Prostate gland (tissue), 2 donors: ENCODE results near the gene VAMP5. TPM values are rescaled to one million over a fixed set of nuclear protein-coding genes. Genes with fewer than 3 reads are reported as not detected.

Experiments used
- DNase-seq: peaks from one replicate; pipeline ENCODE4 v3.0.0-alpha.2; 2019; ENCODE audit warnings: low spot score
- H3K27ac ChIP-seq, 2 donors: fragments of 200-600 bp; sonication (generic); 2 replicates each; pipeline ENCODE4 v1.5.1; 2017 to 2019
- H3K27me3 ChIP-seq: fragments of 200-600 bp; sonication (generic); replicated peaks from 2 replicates; pipeline ENCODE4 v1.5.1; 2019; ENCODE audit not compliant: insufficient read depth
- H3K36me3 ChIP-seq, 2 donors: fragments of 200-600 bp; sonication (generic); 1 replicate in 1 of 2; 2 replicates in 1 of 2; pipeline versions ENCODE4 v1.5.1 to v1.8.1; 2017 to 2019
- H3K4me1 ChIP-seq: fragments of 200-600 bp; sonication (generic); replicated peaks from 2 replicates; pipeline ENCODE4 v1.5.1; 2019
- H3K4me3 ChIP-seq, 2 donors: fragments of 200-600 bp; sonication (generic); 2 replicates each; pipeline ENCODE4 v1.5.1; 2017 to 2019
- H3K9me3 ChIP-seq: fragments of 200-600 bp; sonication (generic); 2 replicates; pipeline ENCODE4 v1.5.1; 2017
- POLR2A ChIP-seq: fragments of 450-650 bp; IDR thresholded peaks from one replicate; pipeline ENCODE4 v1.6.1; 2016; ENCODE audit warnings: antibody characterized with exemption, mild to moderate bottlenecking
- POLR2AphosphoS5 ChIP-seq: sonication (generic); formaldehyde crosslinking; IDR thresholded peaks from one replicate; pipeline ENCODE4 v1.6.1; 2017; ENCODE audit warnings: antibody characterized with exemption
- WGBS: methylation state at CpG from one replicate; pipeline ENCODE4 v1.1.5; 2018; 5-methylcytosine and 5-hydroxymethylcytosine counted together
- intact Hi-C: fragments of 100-400 bp; cut with DNase I; formaldehyde crosslinking; loops from one replicate; pipeline ENCODE4 v1.14.2; 2022
- total RNA-seq, 2 donors: library from RNA; depleted of rRNA; stranded (reverse); fragments of >200 nt; gene quantifications; one replicate each; pipeline ENCODE4 v1.1.0, GENCODE V29; 2016
- TF ChIP-seq, protein P1 (sequence below), 4 experiments: fragments of 200-600 bp in 2 of 4; fragments of 450-650 bp in 2 of 4; sonication (generic) in 2 of 4; IDR thresholded peaks; 1 replicate in 3 of 4; 2 replicates in 1 of 4; pipeline ENCODE4 v1.5.1; 2016 to 2019; ENCODE audit warnings: antibody characterized with exemption in 4 of 4, mild to moderate bottlenecking in 2 of 4, moderate library complexity in 2 of 4

Gene VAMP5
- total RNA-seq, 2 donors from 2014 or later, result 8.4 to 27.0 TPM

DNA sequence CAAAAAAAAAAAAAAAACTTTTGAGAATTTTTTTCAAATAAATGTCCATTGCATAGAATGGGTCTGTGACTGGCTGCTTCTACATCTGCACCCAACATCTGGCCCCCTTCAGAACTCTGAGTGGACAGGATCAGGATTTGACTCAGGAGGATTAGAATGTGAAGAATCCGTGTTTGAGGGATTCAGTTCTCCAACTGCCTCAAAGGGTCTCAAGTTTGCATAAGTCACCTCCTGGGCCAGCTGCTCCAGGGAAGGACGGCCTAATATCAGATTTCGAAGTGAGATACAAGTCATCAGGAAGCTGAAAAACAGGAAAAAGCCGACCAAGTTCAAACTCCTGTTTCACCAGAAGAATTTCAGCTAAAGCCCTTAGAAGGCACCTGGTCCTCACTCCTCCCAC lies 34.4 kb upstream of the VAMP5 start:
- intact Hi-C loops, result no loop called here
- no peaks in the 10 kb centered on the region for H3K9me3 ChIP-seq
- peaks cover 0 to 17% of the 10 kb centered on the region in 2 donors for H3K36me3 ChIP-seq
- 21% methylated on average over 4 of the region's 4 CpGs for WGBS
- H3K4me3 ChIP-seq, result no peak overlapping the region
- no peaks in the 10 kb centered on the region for H3K4me1 ChIP-seq
- no peak for DNase-seq
- TF ChIP-seq, protein P1, sequence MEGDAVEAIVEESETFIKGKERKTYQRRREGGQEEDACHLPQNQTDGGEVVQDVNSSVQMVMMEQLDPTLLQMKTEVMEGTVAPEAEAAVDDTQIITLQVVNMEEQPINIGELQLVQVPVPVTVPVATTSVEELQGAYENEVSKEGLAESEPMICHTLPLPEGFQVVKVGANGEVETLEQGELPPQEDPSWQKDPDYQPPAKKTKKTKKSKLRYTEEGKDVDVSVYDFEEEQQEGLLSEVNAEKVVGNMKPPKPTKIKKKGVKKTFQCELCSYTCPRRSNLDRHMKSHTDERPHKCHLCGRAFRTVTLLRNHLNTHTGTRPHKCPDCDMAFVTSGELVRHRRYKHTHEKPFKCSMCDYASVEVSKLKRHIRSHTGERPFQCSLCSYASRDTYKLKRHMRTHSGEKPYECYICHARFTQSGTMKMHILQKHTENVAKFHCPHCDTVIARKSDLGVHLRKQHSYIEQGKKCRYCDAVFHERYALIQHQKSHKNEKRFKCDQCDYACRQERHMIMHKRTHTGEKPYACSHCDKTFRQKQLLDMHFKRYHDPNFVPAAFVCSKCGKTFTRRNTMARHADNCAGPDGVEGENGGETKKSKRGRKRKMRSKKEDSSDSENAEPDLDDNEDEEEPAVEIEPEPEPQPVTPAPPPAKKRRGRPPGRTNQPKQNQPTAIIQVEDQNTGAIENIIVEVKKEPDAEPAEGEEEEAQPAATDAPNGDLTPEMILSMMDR (IDR thresholded peaks at IDR 0.05), result no peak
- TF ChIP-seq POLR2A, result no peak
- no peaks in the 10 kb centered on the region for H3K27me3 ChIP-seq
- H3K27ac ChIP-seq, result peak overlapping the region; percentile 18 to 26

DNA sequence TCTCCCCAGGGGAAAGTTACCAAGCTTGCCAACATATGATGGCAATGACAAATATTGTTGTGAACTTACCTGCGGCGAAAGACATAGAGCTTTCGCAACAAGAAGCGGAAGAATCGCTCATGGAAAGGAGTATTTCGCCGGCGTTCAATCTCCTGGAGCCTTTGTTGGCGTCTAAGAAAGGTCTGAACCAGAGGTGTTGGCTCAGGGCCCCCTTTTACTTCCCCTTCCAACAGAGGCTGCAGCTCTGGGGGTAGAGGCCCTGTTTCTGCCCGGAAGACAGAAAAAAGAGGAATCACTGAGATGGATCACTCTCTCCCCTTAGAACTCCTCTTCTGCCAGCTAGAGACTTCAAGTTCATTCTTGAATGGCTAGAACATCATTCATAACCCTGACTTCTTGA lies 33.7 kb upstream of the VAMP5 start:
- H3K27ac ChIP-seq, result peak overlapping the region; percentile 18 to 26
- H3K9me3 ChIP-seq, result no peaks in the 10 kb centered on the region
- peaks cover 0 to 17% of the 10 kb centered on the region in 2 donors for H3K36me3 ChIP-seq
- no peak overlapping the region for H3K4me3 ChIP-seq
- intact Hi-C loops, result no loop called here
- TF ChIP-seq, protein P1 (IDR thresholded peaks at IDR 0.05), result no peak
- TF ChIP-seq POLR2A (no peak), POLR2AphosphoS5 (no peak)
- H3K4me1 ChIP-seq, result no peaks in the 10 kb centered on the region
- no peaks in the 10 kb centered on the region for H3K27me3 ChIP-seq
- 86% methylated on average over 10 of the region's 10 CpGs for WGBS
- DNase-seq, result no peak

DNA sequence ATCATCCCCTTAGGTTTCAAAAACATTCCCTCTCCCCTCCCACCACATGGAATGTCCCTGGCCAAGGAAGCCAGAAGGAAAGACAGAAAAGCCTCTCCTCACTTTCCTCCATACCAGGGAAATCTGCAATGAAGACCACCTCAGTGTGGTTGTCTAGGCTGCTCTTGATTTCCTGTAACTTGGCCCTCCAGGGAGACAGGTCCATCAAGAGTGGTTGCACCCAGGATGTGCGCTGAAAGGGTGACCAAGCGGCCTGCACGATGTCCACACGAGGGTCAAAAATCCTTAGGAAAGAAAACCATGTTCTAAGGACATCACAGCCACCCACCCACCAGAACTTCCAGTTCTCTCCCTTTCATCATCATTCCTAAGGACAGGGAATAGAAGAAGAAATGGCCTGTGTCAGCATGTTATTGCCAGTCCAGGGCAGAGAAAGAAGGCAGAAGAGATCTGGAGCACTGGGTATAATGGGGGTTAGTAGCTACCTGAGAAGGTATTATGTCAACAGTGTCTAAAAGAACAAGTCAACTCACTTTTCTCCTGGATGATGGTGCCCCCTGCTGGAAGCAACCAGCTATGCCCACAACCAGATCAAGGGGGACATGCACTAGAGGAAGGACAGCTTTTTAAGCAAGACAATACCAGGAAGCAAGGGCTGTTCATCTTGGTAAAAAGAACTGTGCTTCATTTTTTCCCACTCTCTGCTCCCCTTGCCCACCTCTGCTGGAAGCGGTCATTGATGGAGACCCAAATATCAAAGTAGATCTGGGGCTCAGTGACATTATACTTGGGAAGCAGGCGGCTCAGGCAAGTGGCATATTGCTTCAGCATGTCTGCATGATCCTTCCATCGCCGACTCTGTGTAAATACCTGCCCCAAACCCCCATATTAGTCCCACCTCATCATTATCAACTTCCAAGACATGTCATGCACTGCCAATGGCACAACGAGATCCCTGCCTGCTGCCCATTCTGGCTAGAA lies 32.2 kb upstream of the VAMP5 start:
- H3K4me3 ChIP-seq, result no peak overlapping the region
- H3K27ac ChIP-seq, result peak overlapping the region in 1 of 2 donors; percentile 4
- no peaks in the 10 kb centered on the region for H3K27me3 ChIP-seq
- H3K4me1 ChIP-seq, result no peaks in the 10 kb centered on the region
- DNase-seq, result peak; percentile 88
- WGBS, result 65% methylated on average over 9 of the region's 9 CpGs
- H3K9me3 ChIP-seq, result no peaks in the 10 kb centered on the region
- peaks cover 0 to 17% of the 10 kb centered on the region in 2 donors for H3K36me3 ChIP-seq
- intact Hi-C loops, result loop anchor here (2.0 kb wide), 1 partner anchor 131 kb away; no protein-coding TSS in a partner anchor
- TF ChIP-seq, protein P1 (IDR thresholded peaks at IDR 0.05), result peak; percentile 80 to 96 (median 95)
- peak; percentile 82 for TF ChIP-seq POLR2AphosphoS5
- no peak for TF ChIP-seq POLR2A

DNA sequence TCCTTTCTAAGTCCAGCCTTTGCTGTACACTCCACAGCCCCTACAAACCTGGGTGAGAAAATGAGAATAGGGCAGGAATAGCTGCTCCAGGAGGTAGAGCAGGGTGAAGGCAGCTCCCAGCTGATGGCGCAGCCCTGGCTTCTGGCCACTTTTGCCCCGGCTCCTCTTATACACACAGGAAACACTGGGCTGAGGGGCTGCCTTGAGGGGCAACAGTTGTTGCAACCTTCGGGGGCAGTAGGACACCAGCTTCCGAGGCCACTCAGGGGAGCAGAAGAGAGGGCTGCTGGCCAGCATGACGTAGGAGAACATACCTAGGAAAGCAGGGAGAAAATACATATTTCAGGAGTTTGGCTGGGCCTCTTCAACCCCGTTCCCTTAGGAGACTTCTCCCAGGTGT lies 31.0 kb upstream of the VAMP5 start:
- intact Hi-C loops, result loop anchor here (2.0 kb wide), 1 partner anchor 132 kb away; no protein-coding TSS in a partner anchor
- H3K36me3 ChIP-seq, result peaks cover 0 to 17% of the 10 kb centered on the region in 2 donors
- no peak for DNase-seq
- H3K4me1 ChIP-seq, result no peaks in the 10 kb centered on the region
- no peaks in the 10 kb centered on the region for H3K27me3 ChIP-seq
- no peak overlapping the region for H3K27ac ChIP-seq
- no peaks in the 10 kb centered on the region for H3K9me3 ChIP-seq
- TF ChIP-seq POLR2A, result no peak
- no peak for TF ChIP-seq POLR2AphosphoS5
- TF ChIP-seq, protein P1 (IDR thresholded peaks at IDR 0.05), result no peak
- no peak overlapping the region for H3K4me3 ChIP-seq
- 81% methylated on average over 6 of the region's 6 CpGs for WGBS
